SHP77 treated with DMSO at 0.1 percent for 48 hours (cell line): ENCODE data around the gene ARF1.
"Not testable (repeated sequence)": the region's sequence is repeated elsewhere in the genome, so short reads cannot be mapped to it uniquely, and the experiment has no call there.

Experiments
- DNase-seq: peaks from one replicate; lab custom pipeline; 2025; lab: John Stamatoyannopoulos, UW

Gene ARF1

DNA sequence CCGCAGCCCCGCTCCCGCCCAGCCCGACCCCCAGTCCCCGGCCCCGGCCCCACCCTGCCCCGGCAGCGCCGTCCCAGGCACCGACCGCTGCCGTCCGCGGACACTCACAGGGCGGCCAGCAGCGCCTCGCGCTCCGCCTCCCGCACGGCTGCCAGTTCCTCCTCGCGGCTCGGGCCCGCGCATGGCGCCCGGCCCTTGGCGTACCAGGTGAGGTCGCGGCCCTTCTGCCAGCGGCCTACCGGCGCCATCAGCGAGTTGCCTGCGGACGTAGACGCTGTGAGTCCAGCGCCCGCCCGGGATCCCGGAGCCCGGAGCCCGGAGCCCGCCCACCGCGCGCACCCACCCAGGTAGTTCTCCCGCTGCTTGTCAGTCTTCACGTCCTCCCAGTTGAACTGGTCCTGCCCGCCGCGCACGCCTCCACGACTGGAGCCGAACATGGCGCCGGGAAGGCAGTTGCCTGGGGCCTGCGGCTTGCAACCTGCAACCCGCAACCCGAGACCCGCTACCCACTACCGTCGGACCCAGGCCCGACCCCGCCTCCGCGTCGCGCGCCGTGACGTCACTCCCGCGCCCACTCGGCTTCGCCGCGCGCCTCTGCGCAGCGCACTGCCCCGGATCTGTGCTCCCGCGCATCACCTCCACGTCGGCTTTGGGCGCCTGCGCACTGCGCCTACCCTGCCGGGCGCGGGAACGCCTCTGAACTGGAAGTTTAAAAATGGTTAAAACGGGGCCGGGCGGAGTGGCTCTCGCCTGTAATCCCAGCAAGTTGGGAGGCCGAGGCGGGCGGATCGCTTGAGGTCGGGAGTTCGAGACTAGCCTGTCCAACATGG is 20.5 kb downstream of the ARF1 start, which contains the start of gene C1orf35:
C1orf35 (minus strand) TSS at position 535 of the 830 bp plus-strand sequence; CDS start at position 437, 98 bp downstream.
- DNase-seq = peak; percentile 86

- no peak for DNase-seq
These were observed 22.2 kb downstream of the ARF1 start for GRCh38 chr1:228104526-228105269.

- DNase-seq = no peak
These were observed 22.9 kb downstream of the ARF1 start for GRCh38 chr1:228105270-228105995.

DNA sequence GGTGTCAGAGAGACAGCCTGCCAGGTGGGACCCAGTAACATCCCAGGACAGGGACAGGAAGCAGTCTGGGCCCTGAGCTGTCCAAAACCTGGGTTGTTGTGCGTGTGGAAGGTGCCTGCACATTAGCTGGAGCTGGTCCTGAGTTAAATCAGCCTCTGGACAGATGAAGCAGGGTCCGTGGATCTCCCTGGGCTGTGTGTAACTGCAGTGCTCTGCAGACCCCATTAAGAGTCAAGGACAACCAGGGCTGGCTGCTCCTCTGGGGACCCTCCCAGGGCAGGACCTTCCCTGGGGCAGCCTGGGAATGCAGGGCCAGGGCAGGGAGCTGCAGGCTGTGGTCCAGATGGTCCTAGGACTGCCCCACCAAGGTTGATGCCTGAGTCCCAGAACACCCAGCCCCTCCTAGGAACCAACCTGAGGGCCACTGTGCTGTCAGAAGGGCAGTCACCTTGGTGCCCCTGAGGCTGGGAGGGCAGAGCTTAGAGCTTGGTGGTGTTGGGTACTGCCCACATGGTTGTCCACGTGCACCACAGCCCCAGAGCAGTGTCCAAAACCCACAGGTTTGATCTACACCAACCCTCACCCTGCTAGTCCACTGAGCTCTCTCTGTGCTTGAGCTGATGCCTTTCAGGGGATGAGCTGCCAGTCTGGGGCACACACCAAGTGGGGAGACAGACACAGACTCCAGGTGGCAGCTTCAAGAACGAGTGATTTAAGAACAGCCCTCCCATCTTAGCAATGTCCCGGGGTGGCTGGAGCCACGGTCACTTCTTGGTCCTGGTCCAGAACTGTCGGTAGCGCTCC is 23.7 kb downstream of the ARF1 start:
- no peak for DNase-seq

DNA sequence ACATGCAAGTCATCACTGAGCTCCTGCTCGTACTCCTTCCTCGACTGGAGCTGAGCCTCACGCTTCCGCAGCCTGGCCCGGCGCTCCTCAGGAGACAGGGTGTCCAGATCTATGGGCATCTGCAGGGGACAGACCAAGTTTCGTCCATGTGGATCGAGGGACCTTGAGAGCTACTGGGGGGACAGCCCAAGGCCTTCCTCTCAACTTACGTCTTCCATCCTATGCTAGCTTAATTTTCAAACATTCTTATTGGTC is 24.2 kb downstream of the ARF1 start:
- DNase-seq = no peak

DNA sequence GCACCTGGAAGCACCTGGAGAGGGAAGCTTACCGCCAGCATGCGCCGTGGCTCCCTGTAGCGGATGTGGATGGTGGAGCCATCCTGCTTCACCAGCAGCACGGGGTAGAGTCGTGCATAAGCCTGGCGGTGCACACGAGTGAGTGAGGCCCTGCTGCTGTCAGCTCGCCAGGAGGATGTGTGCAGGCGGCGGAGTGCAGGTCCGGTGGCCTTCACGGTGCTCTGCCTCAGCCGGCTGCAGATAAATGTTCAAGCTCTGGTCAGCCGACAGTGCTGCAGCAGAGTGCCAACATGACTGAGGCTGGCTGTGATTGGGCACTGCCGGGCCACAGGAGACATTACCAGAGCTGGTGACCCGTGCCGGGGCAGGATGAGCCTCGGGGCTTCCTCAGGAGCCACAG is 25.1 kb downstream of the ARF1 start:
- DNase-seq = no peak

- no peak for DNase-seq
These were observed 25.7 kb downstream of the ARF1 start for GRCh38 chr1:228108055-228108690.

DNA sequence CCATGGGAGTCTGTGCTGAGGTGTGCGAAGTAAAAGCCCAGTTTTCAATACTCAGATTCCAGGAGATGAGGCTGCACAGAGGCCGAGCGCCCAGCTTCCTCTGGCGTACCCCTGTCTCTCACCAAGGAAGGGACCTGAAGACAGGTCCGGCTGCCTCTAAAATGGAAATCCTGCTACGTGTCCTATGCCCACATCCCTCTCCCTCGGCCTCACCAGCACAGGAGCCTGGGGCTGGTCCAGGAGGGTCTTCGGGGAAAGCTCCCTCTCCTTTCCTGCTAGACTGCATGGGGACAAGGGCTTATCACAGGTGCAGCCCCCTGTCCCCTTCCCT is 26.2 kb downstream of the ARF1 start:
- no peak for DNase-seq

DNA sequence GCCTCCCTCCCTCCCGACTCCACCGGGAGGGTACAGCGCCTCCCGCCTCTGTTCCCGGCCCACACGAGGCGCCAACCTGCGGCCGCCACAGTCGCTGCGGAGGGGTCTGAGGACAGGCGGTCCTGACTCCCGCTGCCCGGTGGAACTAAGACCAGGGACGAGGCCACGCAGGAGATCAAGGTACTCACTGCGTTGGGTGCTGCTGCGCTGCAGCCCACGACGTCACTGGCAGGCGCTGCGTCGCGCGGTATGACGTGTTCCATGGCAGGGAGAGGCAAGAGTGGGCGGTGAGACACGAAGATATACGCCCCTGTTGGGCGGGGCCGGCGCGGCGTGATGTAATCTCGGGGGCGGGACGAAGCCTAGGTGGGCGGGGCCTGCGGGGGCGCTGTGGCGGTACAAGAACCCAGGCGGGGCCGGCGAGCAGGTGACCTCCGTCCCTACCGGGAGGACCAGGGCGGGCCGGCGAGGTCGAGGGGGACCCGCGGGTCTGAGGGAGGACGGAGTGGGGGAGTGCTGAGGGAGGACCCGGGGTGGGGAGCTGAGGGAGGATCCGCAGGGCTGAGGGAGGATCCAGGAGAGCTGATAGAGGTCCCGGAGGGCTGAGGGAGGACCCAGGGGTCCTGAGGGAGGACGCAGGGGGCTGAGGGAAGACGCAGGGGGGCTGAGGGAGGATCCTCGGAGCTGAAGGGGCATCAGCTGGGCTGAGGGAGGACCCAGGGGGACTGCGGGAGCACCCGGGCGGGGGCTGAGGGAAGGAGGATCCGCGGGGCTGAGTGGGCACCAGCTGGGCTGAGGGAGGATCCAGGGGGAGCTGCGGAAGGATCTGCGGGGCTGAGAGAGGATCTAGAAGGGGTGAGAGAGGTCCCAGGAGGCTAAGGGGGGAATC is 26.8 kb downstream of the ARF1 start, which contains the start of gene MRPL55:
MRPL55 (minus strand) TSS at position 227 of the 889 bp plus-strand sequence. CDS start 1,039 bp downstream, outside the sequence.
- DNase-seq = peak; percentile 88

GRCh38 chr1:228109962-228110488 is 27.5 kb downstream of the ARF1 start:
- DNase-seq = no peak

DNA sequence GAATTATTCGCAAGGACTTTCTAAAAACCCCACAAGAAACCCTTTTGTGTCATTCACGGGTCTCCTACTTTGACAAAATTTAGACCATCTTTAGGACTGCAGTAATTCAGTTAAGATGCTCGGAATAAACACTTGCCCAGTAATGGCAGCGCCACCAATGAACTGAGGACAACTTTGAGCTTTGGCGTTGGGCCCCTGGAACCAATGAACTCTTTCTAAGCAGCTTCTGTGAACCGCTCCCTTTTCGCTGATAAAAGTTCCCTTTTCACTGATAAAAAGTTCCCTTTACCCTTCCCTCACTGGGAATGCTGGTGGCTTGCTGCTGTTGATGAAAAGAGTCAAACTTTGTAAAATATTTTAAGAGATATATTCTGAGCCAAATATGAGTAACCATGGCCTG is 28.0 kb downstream of the ARF1 start:
- DNase-seq = no peak

DNA sequence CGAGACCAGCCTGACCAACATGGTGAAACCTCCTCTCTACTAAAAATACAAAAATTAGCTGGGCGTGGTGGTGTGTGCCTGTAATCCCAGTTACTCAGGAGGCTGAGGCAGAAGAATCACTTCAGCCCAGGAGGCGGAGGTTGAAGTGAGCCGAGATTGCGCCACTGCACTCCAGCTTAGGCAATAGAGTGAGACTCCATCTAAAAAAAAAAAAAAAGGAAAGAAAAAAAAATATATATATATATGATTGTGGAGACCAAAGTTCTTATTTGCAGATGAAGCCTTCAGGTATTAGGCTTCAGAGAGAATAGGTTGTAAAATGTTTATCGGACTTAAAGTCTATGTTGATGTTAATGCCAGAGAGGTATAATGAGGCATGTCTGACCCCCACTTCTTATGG is 28.8 kb downstream of the ARF1 start:
- not testable (repeated sequence) for DNase-seq

DNA sequence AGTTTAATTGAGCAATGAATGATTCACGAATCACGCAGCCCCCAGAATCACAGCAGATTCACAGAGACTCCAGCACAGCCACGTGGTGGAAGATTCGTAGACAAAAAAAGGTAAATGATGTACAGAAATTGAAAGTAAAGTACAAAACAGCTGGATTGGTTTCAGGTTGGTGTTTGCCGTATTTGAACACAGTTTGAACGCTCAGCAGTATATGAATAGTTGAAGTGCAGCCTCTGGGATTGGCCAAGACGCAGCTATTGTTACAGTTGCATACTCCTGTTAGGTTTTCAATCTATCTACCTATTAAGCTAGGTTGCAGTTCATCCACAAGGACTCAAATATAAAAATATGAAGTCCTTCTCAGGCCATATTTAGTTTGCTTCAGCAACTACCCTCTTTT is 29.7 kb downstream of the ARF1 start:
- no peak for DNase-seq

GRCh38 chr1:228112617-228113016 is 30.1 kb downstream of the ARF1 start:
- no peak for DNase-seq

- DNase-seq = no peak
These were observed 32.3 kb downstream of the ARF1 start for GRCh38 chr1:228114827-228115226.

- DNase-seq = no peak
These were observed 34.8 kb downstream of the ARF1 start for GRCh38 chr1:228117335-228117734.

- DNase-seq = no peak
These were observed 35.5 kb downstream of the ARF1 start for GRCh38 chr1:228118040-228118439.

DNA sequence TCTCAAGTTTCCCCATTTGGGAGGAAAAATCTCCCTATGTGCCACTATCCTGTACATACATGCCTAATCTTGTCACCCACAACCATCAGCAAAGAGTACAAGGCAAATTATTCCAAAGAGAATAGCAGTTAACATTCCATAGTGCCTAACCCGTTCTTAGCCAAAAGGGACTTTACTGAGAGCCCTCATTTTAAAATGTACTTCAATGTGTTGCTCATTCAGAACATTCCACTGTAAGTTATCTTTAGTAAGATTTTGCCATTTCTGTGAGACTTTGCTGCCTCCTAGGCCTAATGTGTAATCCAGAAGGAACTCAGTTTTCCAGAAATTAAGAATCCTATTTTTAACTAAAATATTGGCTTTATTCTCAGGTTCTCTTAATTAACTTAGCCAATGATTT is 37.8 kb downstream of the ARF1 start:
- no peak for DNase-seq

DNA sequence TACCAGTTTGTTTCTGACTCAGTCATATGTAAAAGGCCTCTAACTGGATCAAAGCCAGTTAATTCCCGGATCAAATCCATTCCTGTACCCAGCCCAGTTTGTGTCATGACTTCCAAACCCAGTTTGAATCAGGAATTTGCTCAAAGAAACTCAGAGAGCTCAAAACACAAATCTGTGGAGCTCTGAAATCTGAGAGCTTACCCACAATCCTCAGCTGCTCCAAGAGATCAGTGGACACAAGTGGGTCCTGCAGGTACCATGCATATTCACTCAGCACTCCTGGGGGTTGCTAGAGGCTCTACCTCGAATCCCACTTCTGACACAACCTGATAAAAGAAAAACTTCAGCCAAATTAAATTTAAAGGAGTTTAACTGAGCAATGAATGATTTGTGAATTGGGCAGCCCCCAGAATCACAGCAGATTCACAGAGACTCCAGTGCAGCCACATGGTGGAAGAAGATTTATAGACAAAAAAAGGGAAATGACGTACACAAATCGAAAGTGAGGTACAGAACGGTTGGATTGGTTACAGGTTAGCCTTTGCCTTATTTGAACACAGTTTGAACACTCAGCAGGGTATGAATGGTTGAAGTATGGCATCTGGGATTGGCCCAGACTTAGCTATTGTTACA is 38.5 kb downstream of the ARF1 start:
- DNase-seq = no peak
